ENCODE data around the gene ACTR3. TPM values are rescaled to one million over a fixed set of nuclear protein-coding genes. Genes with fewer than 3 reads are reported as not detected.
"Not testable (repeated sequence)": the region's sequence is repeated elsewhere in the genome, so short reads cannot be mapped to it uniquely, and the experiment has no call there.

ACTR3 gene
- total RNA-seq (2014; rRNA removed; shearing (Covaris generic)) = 402 and 425 TPM in 2 replicates

DNA sequence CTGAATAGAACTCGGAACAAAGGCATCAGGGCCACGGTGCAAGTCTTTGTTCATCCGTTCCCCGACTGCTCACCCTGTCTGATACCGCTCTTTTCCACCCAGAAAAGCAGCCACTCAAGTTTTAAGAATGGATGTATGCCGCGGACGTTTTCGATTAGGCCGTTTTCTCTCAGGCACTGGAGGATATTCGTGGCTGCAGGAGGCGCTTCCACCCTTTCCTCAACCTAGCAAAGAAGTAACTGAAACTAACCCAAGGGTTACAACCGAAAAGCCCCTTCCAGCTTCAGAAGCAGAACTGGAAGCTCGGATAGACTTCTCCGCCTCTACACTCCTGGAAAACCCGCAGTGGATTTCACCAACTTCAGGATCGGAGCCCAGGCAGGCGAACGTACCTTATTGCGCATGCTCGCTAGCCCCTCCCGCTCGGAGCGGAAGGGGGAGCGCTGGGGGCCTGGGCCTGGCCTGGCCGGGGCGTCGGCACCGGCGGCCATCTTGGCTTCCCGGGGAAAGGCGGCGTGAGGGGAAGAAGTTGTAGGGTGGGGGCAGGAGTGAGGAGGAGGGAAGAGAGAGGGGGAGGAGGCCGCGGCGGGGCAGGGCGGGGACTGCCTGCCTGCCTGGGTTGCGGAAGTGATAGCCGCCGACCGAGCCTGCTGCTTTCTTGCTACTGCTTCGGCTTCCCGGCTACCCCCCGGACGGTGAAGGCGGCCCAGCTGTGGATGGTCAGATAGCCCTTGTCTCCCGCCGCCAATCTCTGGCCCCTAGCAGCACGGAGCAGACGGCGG lies at the start of gene ACTR3:
Gene ACTR3 (plus strand): TSS at position 619 of the 782 bp plus-strand sequence. CDS start 191 bp downstream, outside the sequence.
- peak; percentile 98 for DNase-seq (ENCODE audit: low spot score)

DNA sequence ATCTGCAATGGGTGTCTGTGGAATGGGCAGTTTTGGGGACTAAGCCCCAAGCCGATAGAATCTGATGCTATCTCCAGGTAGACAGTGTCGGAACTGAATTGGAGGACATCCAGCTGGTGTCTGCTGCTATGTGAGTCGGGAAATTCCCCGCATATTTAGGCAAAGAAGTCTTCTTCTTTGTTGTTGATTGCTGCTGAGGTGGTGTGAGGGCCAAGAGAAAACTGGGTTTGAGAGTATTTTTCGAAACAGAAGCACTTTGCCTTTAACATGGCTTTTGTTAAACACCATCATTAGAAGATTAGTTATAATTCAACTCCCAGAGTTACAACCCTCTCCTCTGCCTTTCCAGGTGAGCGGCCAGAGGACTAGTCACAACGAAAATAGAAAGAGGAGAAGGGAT lies 49.4 kb upstream of the ACTR3 start:
- no peak for DNase-seq (ENCODE audit: low spot score)

DNA sequence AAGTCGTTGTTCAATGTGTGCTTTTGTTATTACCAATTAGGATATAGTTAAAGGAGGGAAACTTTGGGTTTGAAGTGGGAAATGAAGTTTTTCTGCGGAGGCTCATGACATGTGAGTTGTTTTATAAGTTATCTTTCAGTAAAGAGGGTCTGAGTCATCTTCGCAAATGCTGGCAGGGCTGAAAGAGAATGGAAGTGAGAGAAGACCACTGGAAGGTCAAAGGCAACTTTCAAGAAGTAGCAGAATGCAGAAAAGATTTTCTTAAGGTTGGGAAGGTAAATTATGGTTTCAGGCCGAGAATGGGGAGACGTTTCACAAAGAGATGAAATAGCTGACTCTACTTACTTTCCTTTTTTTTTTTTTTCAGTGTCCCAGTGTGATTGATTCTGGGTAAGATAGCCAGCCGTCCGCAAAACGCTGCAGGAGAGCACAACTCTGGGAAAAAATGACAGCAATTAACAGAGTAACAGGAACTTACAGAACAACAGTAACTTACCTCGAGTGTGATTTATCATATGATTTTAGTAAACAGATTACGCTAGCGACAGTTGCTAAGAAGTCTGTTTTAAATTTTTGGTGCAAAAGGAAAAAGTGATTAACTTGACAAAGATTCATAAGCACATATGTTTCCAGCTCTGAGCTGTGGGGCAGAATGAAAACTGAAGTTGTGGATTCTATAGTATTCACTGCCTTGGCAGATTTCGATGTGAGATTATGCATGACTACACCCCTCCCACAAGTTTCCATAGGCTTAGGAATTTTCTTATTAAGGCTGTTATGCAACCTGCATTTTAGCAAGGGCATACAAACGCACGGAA lies 46.8 kb upstream of the ACTR3 start:
- DNase-seq (ENCODE audit: low spot score) = peak; percentile 32

DNA sequence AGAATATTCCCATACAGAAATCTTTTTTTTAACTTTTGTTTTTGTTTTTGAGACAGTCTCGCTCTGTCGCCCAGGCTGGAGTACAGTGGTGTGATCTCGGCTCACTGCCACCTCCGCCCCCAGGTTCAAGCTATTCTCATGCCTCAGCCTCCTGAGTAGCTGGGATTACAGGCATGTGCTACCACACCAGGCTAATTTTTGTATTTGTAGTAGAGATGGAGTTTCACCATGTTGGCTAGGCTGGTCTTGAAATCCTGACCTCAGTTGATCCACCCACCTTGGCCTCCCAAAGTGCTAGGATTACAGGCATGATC lies 46.2 kb upstream of the ACTR3 start:
- DNase-seq (ENCODE audit: low spot score) = not testable (repeated sequence)

DNA sequence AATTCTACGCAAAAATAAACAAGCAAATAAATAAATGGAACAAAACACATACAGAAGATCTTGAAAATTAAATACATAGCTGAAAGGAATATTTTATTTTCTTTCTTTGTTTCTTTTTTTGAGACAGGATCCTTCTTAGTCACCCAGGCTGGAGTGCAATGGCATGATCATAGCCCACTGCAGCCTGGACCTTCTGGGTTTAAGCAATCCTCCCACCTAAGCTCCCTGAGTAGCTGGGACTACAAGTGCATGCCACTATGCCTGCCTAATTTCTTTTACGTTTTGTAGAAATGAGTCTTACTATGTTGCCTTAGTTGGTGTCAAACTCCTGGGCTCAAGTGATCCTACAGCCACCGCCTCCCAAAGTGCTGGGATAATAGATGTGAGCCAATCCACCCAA lies 44.6 kb upstream of the ACTR3 start:
- DNase-seq (ENCODE audit: low spot score) = no peak

DNA sequence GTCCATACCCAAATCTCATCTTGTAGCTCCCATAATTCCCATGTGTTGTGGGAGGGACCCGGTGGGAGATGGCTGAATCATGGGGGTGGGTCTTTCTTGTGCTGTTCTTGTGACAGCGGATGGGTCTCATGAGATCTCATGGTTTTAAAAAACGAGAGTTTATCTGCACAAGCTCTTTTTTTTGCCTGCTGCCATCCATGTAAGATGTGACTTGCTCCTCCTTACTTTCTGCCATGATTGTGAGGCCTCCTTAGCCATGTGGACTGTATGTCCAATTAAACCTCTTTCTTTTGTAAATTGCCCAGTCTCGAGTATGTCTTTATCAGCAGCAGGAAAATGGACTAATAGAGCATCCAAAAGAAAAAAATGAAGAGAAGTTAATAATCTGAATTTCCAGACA lies 44.1 kb upstream of the ACTR3 start:
- not testable (repeated sequence) for DNase-seq (ENCODE audit: low spot score)

DNA sequence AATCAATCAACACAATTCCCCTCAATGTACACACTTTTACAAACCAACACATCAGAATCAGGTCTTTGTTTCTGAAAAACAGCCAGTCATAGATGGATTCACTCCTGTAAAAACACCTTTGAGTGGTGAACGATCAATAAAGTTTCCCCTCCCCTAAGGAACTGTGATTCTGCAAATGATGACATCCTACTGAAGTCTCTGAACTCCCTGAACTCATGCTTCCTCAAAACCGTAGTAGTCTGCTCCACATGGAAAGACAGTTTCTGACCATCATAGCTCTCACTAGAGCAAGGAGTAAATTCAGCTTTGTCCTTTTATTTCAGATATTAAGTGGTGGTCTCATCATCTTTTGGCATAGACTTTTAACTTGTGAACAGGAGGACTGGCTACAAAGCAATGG lies 43.5 kb upstream of the ACTR3 start:
- DNase-seq (ENCODE audit: low spot score) = no peak

DNA sequence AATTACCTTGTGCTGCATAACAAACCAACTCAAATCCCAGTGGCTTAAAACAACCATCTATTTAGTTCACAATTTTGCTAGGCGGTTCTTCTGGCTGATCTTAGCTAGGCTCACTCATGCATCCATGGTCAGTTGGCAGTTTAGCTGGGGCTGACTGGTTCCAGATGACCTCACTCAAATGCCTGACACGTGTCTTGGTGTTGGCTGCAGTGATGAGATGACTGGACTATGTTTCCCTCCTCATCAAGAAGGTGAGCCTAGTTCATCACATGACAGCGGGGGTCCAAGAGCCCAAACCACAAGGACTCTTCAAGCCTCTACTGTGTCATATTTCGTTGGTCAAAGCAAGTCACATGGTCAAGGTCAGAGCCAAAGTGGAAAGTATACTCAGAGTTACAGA lies 42.7 kb upstream of the ACTR3 start:
- peak; percentile 13 for DNase-seq (ENCODE audit: low spot score)

DNA sequence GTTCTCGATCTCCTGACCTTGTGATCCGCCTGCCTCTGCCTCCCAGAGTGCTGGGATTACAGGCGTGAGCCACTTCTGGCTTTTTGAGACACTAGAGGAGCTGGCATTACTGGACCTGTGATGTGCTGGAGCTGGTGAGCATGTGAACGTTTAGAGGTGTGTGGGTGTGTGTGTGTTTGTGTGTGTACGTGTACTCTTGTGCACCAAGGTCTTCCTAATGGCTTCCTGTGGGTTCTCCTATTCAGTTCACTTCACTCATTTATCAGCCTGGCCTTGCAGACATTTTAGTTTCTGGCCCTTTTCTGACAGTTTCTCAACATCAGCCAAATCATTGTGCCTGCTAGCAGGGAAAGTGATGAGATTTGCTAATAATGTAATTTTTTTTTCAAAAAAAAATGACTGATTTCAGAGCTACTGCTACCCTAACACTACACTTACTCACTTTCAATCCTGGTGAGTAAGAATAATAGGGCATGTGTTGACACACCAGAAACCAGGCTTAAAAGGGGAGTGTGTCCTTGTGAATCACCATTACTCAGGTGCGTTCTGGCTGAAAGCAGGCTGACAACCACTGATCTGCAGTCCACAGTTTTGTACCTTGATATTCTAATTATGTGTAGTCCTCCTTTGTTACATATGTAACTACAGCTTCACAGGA lies 41.0 kb upstream of the ACTR3 start:
- DNase-seq (ENCODE audit: low spot score) = peak; percentile 21

DNA sequence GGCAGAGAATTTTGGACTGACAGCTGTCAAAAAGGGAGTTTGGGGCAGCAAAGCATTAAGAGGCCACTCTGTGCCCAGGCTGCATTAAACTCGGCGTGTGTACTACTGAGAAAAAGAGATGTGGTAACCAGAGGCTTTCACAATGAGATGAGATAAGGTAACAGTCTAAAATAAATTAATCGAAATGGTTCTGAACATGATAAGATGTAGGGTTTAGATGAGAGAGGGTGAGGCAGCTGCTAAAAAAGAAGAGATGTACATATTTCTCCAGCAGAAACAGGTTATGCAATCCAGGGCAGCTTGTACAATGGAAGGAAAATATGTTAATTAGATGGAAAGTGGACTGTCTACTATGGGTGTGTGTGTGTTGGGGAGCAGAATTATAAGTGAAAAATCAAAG lies 39.2 kb upstream of the ACTR3 start:
- no peak for DNase-seq (ENCODE audit: low spot score)

DNA sequence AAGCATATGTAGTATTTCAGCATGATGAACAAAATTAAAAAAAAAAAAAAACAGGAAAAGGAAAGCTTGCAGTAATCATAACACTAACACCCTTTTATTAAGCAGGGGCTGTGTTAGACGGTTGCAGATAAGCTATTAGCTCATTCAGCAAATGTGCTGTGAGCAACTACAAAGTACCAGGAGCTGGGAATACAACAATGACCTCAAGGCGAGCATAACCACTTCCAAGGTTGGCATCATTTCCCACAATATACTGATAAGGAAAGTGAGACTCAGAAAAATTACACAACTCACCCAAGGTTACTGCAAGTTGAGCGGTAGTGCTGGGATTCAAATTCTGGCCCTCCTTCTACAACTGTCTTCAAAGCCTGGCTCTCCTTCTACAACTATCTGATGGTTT lies 38.2 kb upstream of the ACTR3 start:
- peak; percentile 50 for DNase-seq (ENCODE audit: low spot score)

DNA sequence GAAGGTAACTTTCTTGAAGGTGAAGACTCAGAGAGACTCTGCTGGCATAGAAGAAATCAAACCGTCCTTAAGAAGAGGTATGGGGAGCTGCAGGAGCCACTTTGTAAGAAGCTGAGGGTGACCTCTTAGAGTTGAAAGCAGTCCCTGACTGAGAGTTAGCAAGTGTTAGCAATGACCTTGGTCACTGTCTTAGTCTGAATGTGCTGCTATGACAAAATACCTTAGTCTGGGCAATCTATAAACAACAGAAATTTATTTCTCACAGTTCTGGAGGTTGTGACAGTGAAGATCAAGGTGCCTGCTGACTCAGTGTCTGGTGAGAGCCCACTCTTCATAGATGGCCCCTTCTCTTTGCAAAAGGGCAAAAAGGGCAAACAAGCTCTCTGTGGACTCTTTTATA lies 35.7 kb upstream of the ACTR3 start:
- DNase-seq (ENCODE audit: low spot score) = no peak

DNA sequence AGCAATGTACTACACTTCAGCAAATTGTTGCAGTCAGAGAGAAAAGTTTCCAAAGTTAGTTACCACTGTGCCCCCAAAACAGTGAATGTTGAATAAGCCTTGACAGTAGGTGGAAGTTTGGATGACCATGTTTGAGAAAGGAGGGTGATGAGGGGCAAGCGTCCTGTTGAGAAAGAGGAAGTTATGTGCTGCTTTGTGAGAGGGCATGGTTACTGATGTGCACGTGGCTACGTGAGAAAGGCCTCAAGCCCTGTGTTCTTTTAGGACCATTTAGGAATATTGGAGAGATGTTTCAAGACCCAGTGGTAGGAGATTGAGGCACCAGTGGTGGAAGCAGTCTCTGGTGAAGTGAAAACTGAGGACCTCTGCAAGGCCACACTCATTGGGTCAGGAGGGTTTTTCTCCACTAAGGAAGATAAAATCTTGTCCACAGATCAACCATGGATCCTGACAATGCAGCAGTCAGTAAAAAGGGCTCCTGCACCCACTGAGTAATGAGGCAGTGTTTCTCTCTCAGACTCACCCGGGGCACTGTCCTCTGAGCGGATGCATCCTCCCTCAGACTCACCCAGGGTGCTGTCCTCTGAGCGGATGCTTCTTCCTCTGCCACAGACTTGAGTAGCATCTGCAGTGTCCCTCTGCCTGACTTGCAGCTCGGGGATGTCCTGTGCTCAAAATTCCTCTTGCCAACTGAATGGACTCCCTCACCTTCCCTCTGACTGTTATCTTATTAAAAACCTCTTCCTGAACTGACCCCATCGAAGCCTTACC lies 34.7 kb upstream of the ACTR3 start:
- no peak for DNase-seq (ENCODE audit: low spot score)

DNA sequence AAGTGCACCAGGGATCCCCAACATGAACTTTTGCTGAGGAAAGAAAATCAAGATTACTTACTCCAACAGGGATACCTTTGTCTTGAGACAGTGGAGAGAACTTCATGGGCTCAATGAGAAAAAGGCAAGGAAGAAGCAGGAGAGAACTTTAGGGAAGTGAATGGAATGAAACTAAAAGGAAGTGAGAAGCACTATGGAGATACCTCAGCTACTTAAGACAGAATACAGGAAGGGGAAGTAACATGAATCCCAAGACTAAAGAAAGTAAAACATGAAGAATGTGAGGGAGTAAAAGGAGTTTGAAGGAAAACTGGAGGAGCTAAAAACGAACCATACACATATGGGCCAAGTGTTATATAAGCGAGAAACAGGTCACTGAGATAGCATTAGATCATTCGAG lies 32.4 kb upstream of the ACTR3 start:
- no peak for DNase-seq (ENCODE audit: low spot score)

DNA sequence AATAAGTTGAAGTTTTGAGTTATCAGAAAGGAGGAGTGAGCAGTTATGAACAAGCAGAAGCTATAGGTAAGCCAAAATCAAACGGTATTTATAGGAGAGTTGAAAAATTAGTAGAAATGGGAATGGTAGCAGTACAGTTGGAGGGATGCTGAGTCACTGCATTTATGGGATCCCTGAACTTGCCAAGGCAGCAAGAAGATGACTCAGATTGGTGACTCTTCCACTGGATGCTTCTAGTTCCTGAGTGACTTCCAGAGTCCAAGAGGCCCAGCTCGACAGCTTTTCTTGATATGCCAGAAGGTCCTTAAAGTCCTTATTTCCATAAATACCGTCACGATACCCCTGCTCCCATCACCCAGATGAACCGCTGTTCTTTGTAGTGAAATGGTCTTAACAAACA lies 31.1 kb upstream of the ACTR3 start:
- DNase-seq (ENCODE audit: low spot score) = peak; percentile 90

DNA sequence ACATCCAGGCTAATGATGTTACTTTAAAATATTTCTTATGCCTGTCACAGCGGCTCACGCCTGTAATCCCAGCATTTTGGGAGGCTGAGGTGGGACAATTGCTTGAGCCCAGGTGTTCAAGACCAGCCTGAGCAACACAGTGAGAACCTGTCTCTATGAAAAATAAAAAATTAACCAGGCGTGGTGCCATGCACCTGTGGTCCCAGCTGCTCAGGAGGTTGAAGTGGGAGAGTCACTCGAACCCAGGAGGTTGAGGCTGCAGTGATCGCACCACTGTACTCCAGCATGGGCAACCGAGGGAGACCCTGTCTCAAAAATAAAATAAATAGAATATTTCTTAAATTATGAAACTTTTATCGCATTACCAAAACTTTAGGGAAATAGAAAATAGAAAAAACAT lies 28.1 kb upstream of the ACTR3 start:
- no peak for DNase-seq (ENCODE audit: low spot score)

DNA sequence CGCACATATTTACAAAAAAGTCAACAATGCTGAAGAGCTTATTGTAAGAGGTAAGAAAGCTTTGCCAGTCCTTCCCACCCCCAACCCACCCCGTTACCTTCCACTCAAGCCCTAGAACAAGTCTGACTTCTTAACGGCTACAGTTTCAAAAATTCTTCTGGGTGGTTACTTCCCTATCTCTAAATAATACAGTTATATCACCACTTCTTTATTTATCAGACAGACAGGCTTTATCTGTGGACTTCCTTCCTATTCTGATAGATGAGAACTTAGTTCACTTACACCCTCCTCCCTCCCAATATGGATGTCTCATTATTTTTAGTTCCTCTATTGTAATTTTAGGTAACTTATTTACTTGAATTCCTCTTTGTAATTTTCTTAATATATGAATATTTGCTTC lies 26.7 kb upstream of the ACTR3 start:
- no peak for DNase-seq (ENCODE audit: low spot score)

DNA sequence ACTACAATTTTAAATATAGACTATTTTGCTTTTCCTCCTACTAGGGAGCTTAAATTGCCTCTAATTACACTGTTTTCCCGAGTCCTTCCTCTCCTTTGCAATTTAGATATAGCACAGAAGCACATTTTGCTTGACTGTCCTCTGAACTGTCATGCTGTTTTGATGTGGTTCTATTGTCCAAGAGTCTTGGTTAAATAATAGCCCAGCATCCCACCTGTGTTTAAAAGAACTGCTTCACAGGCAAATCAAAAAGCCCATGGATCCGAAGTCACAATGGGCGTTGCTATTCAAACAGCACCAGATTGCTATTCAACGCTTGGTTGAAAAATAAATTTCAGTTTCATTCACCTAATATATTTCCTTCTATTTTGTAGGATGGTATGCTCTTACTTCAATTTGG lies 22.3 kb upstream of the ACTR3 start:
- DNase-seq (ENCODE audit: low spot score) = no peak

DNA sequence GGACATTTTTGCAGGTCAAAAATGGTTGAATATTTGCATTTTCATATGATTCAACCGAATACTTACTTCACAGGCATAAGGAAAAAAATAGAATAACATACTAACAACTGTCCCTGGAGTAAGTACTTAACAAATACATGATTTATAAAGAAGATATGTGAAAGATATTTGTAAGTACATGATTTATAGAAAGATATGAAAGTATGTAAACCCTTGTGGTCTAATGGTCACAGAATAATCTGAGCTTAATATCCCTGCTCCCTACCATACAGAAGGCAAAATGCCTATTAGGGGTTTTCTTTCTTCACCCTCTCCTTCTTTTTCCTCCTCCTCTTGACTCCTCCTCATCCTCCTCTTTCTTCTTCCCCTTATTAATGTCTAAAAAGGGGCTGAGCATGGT lies 20.6 kb upstream of the ACTR3 start:
- DNase-seq (ENCODE audit: low spot score) = no peak

DNA sequence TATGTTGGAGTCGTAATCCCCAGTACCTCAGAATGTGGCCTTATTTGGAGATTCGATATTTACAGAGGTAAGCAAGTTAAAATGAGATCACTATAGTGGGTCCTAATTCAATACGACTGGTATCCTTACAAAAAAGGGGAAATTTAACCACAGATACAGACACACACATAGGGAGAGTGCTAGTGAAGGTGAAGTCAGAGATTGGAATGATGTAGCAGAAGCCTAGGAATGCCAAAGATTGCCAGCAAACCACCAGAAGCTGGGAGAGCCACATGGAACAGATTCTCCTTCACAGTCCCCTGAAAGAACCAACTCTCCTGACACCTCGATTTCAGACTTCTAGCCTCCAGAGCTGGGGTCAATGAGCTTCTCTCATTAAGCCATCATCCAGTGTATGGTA lies 17.7 kb upstream of the ACTR3 start:
- DNase-seq (ENCODE audit: low spot score) = peak; percentile 55

DNA sequence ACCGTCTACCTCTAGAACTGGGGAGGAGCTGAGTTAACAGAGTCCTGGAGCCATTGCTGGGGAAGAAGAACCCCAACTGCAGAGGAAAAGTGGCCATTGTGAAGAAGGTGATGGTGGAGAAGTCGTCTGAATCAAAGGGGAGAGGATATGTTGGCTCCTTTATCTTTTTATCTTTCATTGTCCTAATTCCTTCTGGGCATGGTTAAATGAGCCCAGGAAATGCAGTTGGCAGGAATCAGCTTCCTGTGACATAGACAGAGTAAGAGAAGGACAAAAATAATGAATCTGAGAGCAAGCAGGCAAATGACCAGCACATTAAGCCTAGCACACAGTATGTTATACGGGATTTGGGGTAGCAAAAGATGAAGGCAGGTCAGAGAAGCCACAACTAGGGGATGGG lies 16.0 kb upstream of the ACTR3 start:
- no peak for DNase-seq (ENCODE audit: low spot score)

DNA sequence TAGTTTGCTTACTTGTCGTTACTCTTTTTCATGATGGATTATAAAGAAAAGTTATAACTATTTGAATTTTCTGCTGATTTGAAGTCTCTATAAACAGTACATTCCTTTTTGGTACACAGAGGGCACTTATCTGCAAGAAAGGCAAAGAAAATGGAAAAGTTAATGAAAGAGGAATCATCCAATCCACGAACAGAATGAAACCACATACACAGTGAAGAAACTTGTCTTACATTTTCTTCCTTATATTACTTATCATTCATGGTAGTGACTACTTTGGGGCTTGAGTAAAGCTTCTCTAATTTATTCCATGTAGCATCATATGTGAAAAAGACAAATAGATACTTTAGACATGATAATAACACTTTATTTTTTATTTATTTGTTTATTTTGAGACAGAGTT lies 14.8 kb upstream of the ACTR3 start:
- DNase-seq (ENCODE audit: low spot score) = no peak
